ENCODE data around the gene MAGI2. TPM values are rescaled to one million over a fixed set of nuclear protein-coding genes. Genes with fewer than 3 reads are reported as not detected.

The MAGI2 gene
- total and polyA plus RNA-seq, 2 experiments from 2014 or later: 16.8 to 24.7 TPM

DNA sequence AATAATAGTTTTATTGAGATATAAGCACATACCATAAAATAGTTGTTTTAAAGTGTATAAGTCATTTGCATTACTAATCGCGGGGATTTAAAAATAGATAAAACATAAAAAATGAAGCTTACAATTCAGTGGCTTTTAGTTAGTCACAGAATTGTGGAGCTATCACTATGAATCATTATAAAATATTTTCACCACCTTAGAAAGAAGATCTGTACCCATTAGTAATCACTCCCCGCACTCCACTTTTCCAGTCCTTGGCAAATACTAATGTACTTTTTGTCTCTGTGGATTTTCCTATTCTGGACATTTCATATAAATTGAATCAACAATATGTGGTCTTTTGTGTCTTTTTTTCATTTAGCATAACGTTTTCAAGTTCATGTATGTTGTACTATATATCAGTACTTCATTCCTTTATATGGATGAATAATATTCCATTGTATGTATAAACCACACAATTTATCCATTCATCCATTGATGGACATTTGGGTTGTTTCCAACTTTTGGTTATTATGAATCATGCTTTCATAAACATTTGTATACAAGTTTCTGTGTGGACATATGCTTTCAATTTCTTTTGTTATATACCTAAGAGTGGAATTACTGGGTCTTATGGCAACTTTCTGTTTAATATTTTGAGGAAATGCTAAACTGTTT lies 162.5 kb downstream of the MAGI2 start:
- Histone ChIP-seq H3K4me1 (ENCODE audit: low read depth) (no peaks in the 10 kb centered on the region), H3K4me3 (no peak overlapping the region), H3K27me3 (no peaks in the 10 kb centered on the region), H3K36me3 (no peaks in the 10 kb centered on the region), H3K27ac (no peak overlapping the region), H3K9me3 (ENCODE audit: low read depth) (no peaks in the 10 kb centered on the region)
- DNase-seq (ENCODE audit: low read depth in 1 of 2, low spot score in 1 of 2): peak in 1 of 2 donors; percentile 6
- TF ChIP-seq, protein P1, sequence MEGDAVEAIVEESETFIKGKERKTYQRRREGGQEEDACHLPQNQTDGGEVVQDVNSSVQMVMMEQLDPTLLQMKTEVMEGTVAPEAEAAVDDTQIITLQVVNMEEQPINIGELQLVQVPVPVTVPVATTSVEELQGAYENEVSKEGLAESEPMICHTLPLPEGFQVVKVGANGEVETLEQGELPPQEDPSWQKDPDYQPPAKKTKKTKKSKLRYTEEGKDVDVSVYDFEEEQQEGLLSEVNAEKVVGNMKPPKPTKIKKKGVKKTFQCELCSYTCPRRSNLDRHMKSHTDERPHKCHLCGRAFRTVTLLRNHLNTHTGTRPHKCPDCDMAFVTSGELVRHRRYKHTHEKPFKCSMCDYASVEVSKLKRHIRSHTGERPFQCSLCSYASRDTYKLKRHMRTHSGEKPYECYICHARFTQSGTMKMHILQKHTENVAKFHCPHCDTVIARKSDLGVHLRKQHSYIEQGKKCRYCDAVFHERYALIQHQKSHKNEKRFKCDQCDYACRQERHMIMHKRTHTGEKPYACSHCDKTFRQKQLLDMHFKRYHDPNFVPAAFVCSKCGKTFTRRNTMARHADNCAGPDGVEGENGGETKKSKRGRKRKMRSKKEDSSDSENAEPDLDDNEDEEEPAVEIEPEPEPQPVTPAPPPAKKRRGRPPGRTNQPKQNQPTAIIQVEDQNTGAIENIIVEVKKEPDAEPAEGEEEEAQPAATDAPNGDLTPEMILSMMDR (IDR thresholded peaks at IDR 0.05; ENCODE audit: low read depth, low read length): no peak

GRCh38 chr7:79290398-79290797 lies 163.1 kb downstream of the MAGI2 start:
- DNase-seq (ENCODE audit: low read depth in 1 of 2, low spot score in 1 of 2): no peak
- H3K36me3 ChIP-seq: no peaks in the 10 kb centered on the region
- H3K27ac ChIP-seq: no peak overlapping the region
- TF ChIP-seq, protein P1 (IDR thresholded peaks at IDR 0.05; ENCODE audit: low read depth, low read length): no peak
- H3K4me1 ChIP-seq (ENCODE audit: low read depth): no peaks in the 10 kb centered on the region
- H3K9me3 ChIP-seq (ENCODE audit: low read depth): no peaks in the 10 kb centered on the region
- H3K27me3 ChIP-seq: no peaks in the 10 kb centered on the region
- no peak overlapping the region for H3K4me3 ChIP-seq

- no peaks in the 10 kb centered on the region for H3K27me3 ChIP-seq
- H3K4me3 ChIP-seq: no peak overlapping the region
- no peaks in the 10 kb centered on the region for H3K4me1 ChIP-seq (ENCODE audit: low read depth)
- no peaks in the 10 kb centered on the region for H3K36me3 ChIP-seq
- no peak overlapping the region for H3K27ac ChIP-seq
- no peaks in the 10 kb centered on the region for H3K9me3 ChIP-seq (ENCODE audit: low read depth)
- no peak for DNase-seq (ENCODE audit: low read depth in 1 of 2, low spot score in 1 of 2)
- TF ChIP-seq, protein P1 (IDR thresholded peaks at IDR 0.05; ENCODE audit: low read depth, low read length): no peak
These were observed 164.8 kb downstream of the MAGI2 start for GRCh38 chr7:79288655-79289054.

GRCh38 chr7:79287981-79288380 lies 165.5 kb downstream of the MAGI2 start:
- no peaks in the 10 kb centered on the region for H3K36me3 ChIP-seq
- TF ChIP-seq, protein P1 (IDR thresholded peaks at IDR 0.05; ENCODE audit: low read depth, low read length): no peak
- H3K27me3 ChIP-seq: no peaks in the 10 kb centered on the region
- no peak overlapping the region for H3K27ac ChIP-seq
- peak in 1 of 2 donors; percentile 21 for DNase-seq (ENCODE audit: low read depth in 1 of 2, low spot score in 1 of 2)
- H3K4me1 ChIP-seq (ENCODE audit: low read depth): no peaks in the 10 kb centered on the region
- H3K4me3 ChIP-seq: no peak overlapping the region
- H3K9me3 ChIP-seq (ENCODE audit: low read depth): no peaks in the 10 kb centered on the region

- Histone ChIP-seq H3K4me1 (ENCODE audit: low read depth) (no peaks in the 10 kb centered on the region), H3K27me3 (no peaks in the 10 kb centered on the region), H3K27ac (no peak overlapping the region), H3K9me3 (ENCODE audit: low read depth) (no peaks in the 10 kb centered on the region), H3K4me3 (no peak overlapping the region), H3K36me3 (no peaks in the 10 kb centered on the region)
- no peak for DNase-seq (ENCODE audit: low read depth in 1 of 2, low spot score in 1 of 2)
- TF ChIP-seq, protein P1 (IDR thresholded peaks at IDR 0.05; ENCODE audit: low read depth, low read length): no peak
These were observed 167.3 kb downstream of the MAGI2 start for GRCh38 chr7:79286181-79286580.

Measured in cardiac muscle cell (in vitro differentiated cells and primary cell).